Measurements from ENCODE around the gene BTN2A1. TPM values are rescaled to one million over a fixed set of nuclear protein-coding genes. Genes with fewer than 3 reads are reported as not detected.

BTN2A1 gene
- total and polyA plus RNA-seq, 2 of the 13 experiments (the other 11 are each of a cell fraction or from before 2014, with no cell fraction given): 16.4 to 30.4 TPM

GRCh38 chr6:26450240-26450639, 7.5 kb upstream of the BTN2A1 start:
- H3K9me3 ChIP-seq (ENCODE audit: low read length): no peaks in the 10 kb centered on the region
- H3K36me3 ChIP-seq (replicated peaks in 1 of 2; ENCODE audit: control insufficient read depth in 1 of 2, insufficient read depth in 2 of 2, low read length in 2 of 2): no peaks in the 10 kb centered on the region
- CTCF ChIA-PET (ENCODE audit: low intra/inter-chr PET ratio, low total read pairs): interaction anchor here (1.5 kb wide), 1 partner anchor 108 kb away, joined by 4 read pairs; no protein-coding TSS in a partner anchor
- 91% methylated on average over 3 of the region's 3 CpGs for WGBS (ENCODE audit: low lambda C conversion rate)
- no peak for ATAC-seq
- no peak overlapping the region for H3K9ac ChIP-seq (ENCODE audit: insufficient read depth, low read depth, low read length)
- in situ Hi-C loops (cut with HindIII; ENCODE audit: extremely low pct_ligation_motif_present, low pct_unique_long_range_greater_than_20kb): no loop called here
- H3K27me3 ChIP-seq (ENCODE audit: control insufficient read depth in 1 of 2, insufficient read depth in 2 of 2, low read length in 2 of 2): no peaks in the 10 kb centered on the region
- H4K20me1 ChIP-seq (ENCODE audit: insufficient read depth, low read length): no peaks in the 10 kb centered on the region
- no peak for DNase-seq (ENCODE audit: low spot score)
- intact Hi-C loops (cut with micrococcal nuclease; ENCODE audit: unreplicated experiment): no loop called here
- H3K79me2 ChIP-seq (ENCODE audit: insufficient read depth, low read length): no peaks in the 10 kb centered on the region
- H3K27ac ChIP-seq (ENCODE audit: extremely low read length, insufficient read depth, low read length): no peak overlapping the region
- no peaks in the 10 kb centered on the region for H3K4me1 ChIP-seq (ENCODE audit: insufficient read depth, low read length)
- H3K4me3 ChIP-seq (replicated peaks in 1 of 3; ENCODE audit: insufficient read depth in 1 of 3, low read depth in 2 of 3, low read length in 3 of 3): no peak overlapping the region
- no peak overlapping the region for H2AFZ ChIP-seq (ENCODE audit: low read length)
- no peak for FAIRE-seq
- BruUV-seq (replicated peaks): no TSS peak
- H3K4me2 ChIP-seq (ENCODE audit: low read depth, low read length): no peak overlapping the region
- POLR2A ChIA-PET: interaction anchor here (1.4 kb wide), 1 partner anchor 128 kb away, joined by 3 read pairs; no protein-coding TSS in a partner anchor
- TF ChIP-seq CEBPB (IDR thresholded peaks at IDR 0.05; ENCODE audit: borderline replicate concordance, low read depth, low read length) (no peak), CTCF (CRISPR knock-in tag; IDR thresholded peaks at IDR 0.05) (peak; percentile 24; the same call in 1 of the 2 replicates), STAG1 (CRISPR knock-in tag; IDR thresholded peaks at IDR 0.05) (peak; percentile 47; the same call in 1 of the 2 replicates)

- in situ Hi-C loops (cut with HindIII; ENCODE audit: extremely low pct_ligation_motif_present, low pct_unique_long_range_greater_than_20kb): no loop called here
- no peak for ATAC-seq
- TF ChIP-seq TOE1 (CRISPR knock-in tag; IDR thresholded peaks at IDR 0.05): no peak
- TF ChIP-seq TRAFD1 (CRISPR knock-in tag; IDR thresholded peaks at IDR 0.05; ENCODE audit: borderline replicate concordance): no peak
- no peak for TF ChIP-seq SALL1 (CRISPR knock-in tag; IDR thresholded peaks at IDR 0.05)
- TF ChIP-seq ZNF569 (CRISPR knock-in tag; IDR thresholded peaks at IDR 0.05; ENCODE audit: borderline replicate concordance): no peak
- TF ChIP-seq SNRNP70 (IDR thresholded peaks at IDR 0.05; ENCODE audit: low read depth, low read length): no peak
- no peak for TF ChIP-seq XRCC5 (optimal IDR thresholded peaks at IDR 0.05; ENCODE audit: low read length)
- no peak for TF ChIP-seq ZNF674 (CRISPR knock-in tag; IDR thresholded peaks at IDR 0.05; ENCODE audit: low read depth)
- no peak for TF ChIP-seq ZBTB26 (CRISPR knock-in tag; IDR thresholded peaks at IDR 0.05; ENCODE audit: borderline replicate concordance)
These were observed 5.0 kb upstream of the BTN2A1 start for GRCh38 chr6:26452631-26453235.

More at GRCh38 chr6:26452631-26453235, 5.0 kb upstream of the BTN2A1 start:
- Histone ChIP-seq H3K27me3 (ENCODE audit: control insufficient read depth in 1 of 2, insufficient read depth in 2 of 2, low read length in 2 of 2) (no peaks in the 10 kb centered on the region), H3K79me2 (ENCODE audit: insufficient read depth, low read length) (no peaks in the 10 kb centered on the region), H2AFZ (ENCODE audit: low read length) (no peak overlapping the region), H4K20me1 (ENCODE audit: insufficient read depth, low read length) (no peaks in the 10 kb centered on the region), H3K9ac (ENCODE audit: insufficient read depth, low read depth, low read length) (no peak overlapping the region), H3K9me3 (ENCODE audit: low read length) (no peaks in the 10 kb centered on the region), H3K36me3 (replicated peaks in 1 of 2; ENCODE audit: control insufficient read depth in 1 of 2, insufficient read depth in 2 of 2, low read length in 2 of 2) (no peaks in the 10 kb centered on the region), H3K4me2 (ENCODE audit: low read depth, low read length) (no peak overlapping the region), H3K27ac (ENCODE audit: extremely low read length, insufficient read depth, low read length) (no peak overlapping the region), H3K4me3 (replicated peaks in 1 of 3; ENCODE audit: insufficient read depth in 1 of 3, low read depth in 2 of 3, low read length in 3 of 3) (no peak overlapping the region), H3K4me1 (ENCODE audit: insufficient read depth, low read length) (peaks cover 11% of the 10 kb centered on the region)
- intact Hi-C loops (cut with micrococcal nuclease; ENCODE audit: unreplicated experiment): no loop called here
- WGBS (ENCODE audit: low lambda C conversion rate): 95% methylated on average over 1 of the region's 1 CpG
- FAIRE-seq: no peak
- CTCF ChIA-PET (ENCODE audit: low intra/inter-chr PET ratio, low total read pairs): no interaction called here
- no peak for DNase-seq (ENCODE audit: low spot score)
- POLR2A ChIA-PET: no interaction called here
- no TSS peak for BruUV-seq (replicated peaks)
